IPS-15b (cell line): ENCODE results near the gene CHST6.
"Not testable (repeated sequence)": the region's sequence is repeated elsewhere in the genome, so short reads cannot be mapped to it uniquely, and the experiment has no call there.

Source experiments
- H3K27me3 ChIP-seq: one replicate; pipeline ENCODE4 v1.6.1; 2013; ENCODE audit warnings: low read length; ENCODE audit not compliant: control insufficient read depth, insufficient read depth
- H3K36me3 ChIP-seq: one replicate; pipeline ENCODE4 v1.6.1; 2013; ENCODE audit warnings: low read length; ENCODE audit not compliant: control insufficient read depth, insufficient read depth
- H3K4me1 ChIP-seq: one replicate; pipeline ENCODE4 v1.6.1; 2013; ENCODE audit warnings: mild to moderate bottlenecking, low read length; ENCODE audit not compliant: control insufficient read depth, insufficient read depth
- H3K4me3 ChIP-seq: one replicate; pipeline ENCODE4 v1.5.1; 2013; ENCODE audit warnings: low read depth, low read length
- H3K9ac ChIP-seq: one replicate; pipeline ENCODE4 v1.6.1; 2013; ENCODE audit warnings: low read depth, mild to moderate bottlenecking, low read length
- H3K9me3 ChIP-seq: one replicate; pipeline ENCODE4 v1.6.1; 2013; ENCODE audit warnings: mild to moderate bottlenecking, low read length; ENCODE audit not compliant: control insufficient read depth, insufficient read depth

The CHST6 gene

DNA sequence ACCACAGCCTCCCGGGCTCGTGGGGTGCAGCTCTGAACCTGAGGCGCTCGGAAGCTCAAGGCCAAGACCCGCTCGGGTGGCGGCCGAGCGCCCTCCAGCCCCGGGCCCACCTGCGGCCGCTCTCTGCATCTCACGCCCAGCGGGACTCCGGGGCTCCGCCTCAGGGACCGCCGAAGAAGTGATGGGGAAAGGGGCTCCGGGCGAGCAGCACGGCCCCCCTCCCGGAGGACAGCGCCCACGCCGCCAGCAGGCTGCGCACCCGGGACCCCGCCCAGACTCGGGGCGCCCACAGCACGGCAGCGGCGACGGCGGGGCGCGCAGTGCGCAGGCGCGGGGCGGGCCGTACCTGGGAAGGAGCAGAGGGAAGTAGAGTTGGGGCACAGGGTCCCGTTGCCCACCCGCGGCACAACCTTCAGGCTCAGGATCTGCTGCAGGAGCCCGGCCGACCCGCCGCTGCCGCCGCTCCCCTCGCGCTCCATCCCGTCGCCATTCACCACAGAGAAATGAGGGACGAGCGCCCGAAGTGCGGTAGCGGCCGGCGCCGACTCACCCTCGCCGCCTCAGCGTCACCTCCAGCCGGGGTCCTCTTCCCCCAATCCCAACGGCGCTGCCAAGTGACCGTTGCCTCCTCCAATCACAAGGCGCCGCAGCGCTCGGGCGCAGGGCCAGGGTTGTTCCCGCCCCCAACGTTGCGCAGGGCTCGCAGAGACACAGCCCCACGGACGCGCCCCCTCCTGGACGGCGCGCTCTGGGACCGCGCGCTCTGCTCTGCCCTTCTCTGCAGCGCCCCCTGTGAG is 30.9 kb downstream of the CHST6 start, which contains the start of gene TMEM170A:
TSS of gene TMEM170A (minus strand) at position 568 of the 797 bp plus-strand sequence. CDS start at position 479, 89 bp downstream.
- Histone ChIP-seq H3K4me3 (peak within 1 kb of the TSS; percentile 80), H3K4me1 (peaks cover 2% of the 10 kb centered on the region), H3K9ac (peak within 1 kb of the TSS; percentile 77), H3K36me3 (no peaks in the 10 kb centered on the region), H3K9me3 (no peaks in the 10 kb centered on the region), H3K27me3 (no peaks in the 10 kb centered on the region)

DNA sequence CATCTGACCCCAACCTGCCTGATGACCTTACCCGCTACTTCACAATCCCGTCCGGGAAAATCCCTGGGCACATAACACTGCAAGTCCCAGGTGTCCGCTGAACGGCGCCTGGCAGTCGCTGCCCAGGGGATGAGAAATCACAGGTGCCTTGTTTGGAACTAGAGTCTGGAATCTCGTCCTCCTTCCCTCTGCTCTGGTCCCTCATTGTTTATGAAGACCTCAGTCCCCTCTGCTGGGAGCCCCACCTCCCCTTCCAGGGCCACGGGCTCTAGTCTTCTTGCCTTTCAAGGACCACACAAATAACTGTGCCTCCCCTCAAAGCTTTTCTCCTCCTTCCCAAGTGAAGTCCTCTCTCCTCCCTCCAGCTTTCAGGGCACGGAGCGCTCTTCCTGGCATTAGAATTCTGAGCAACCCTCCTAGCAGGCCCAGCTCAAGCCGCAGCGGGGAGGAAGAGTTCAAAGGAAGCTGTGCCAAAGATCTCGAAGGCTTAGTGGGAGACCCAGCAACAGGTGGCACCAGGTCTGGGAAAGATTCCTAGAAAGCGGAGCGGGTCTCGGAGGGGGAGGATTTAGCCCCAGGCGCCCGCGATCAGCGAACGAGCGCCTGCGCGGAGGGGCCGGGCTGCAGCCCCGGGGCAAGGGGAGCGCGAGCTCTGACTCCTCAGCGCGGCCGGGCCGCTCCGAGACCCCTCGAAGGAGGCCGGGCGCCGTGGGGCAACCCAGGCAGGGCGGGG is 31.7 kb downstream of the CHST6 start:
- H3K27me3 ChIP-seq, H3K9me3 ChIP-seq: not testable (repeated sequence)

GRCh38 chr16:75462806-75463205 is 32.4 kb downstream of the CHST6 start:
- no peak overlapping the region for H3K9ac ChIP-seq
- H3K27me3 ChIP-seq: no peaks in the 10 kb centered on the region
- H3K4me1 ChIP-seq: peaks cover 5% of the 10 kb centered on the region
- no peaks in the 10 kb centered on the region for H3K36me3 ChIP-seq
- no peaks in the 10 kb centered on the region for H3K9me3 ChIP-seq
- peak overlapping the region; percentile 80 for H3K4me3 ChIP-seq

More for the DNA sequence above, 31.7 kb downstream of the CHST6 start:
- peak overlapping the region; percentile 77 for H3K9ac ChIP-seq
- peak overlapping the region; percentile 80 for H3K4me3 ChIP-seq
- not testable (repeated sequence) for H3K4me1 ChIP-seq, H3K36me3 ChIP-seq

- Histone ChIP-seq H3K27me3 (no peaks in the 10 kb centered on the region), H3K9me3 (no peaks in the 10 kb centered on the region), H3K4me1 (peaks cover 11% of the 10 kb centered on the region), H3K9ac (no peak overlapping the region), H3K36me3 (no peaks in the 10 kb centered on the region), H3K4me3 (no peak overlapping the region)
Measured at GRCh38 chr16:75461575-75461974, 33.7 kb downstream of the CHST6 start.

DNA sequence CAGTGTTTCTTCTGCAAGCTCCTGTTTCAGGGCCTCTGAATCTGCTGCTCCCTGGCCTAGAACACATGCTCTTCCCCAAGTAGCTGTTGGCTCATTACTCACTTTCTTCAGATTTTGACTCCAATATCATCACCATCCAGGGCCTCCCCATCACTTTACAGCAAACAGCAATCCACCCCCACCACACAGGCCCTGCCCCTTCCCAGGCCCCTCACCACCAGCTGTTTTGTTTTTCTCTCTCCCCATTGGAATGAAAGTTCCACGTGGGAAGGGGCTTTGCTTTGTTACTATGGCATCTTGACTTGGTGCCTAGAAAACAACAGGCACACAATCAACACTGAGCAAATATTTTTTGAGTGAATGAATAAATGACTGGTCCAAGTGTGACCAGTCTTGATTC is 34.8 kb downstream of the CHST6 start:
- Histone ChIP-seq H3K9ac (no peak overlapping the region), H3K9me3 (no peaks in the 10 kb centered on the region), H3K4me1 (peaks cover 18% of the 10 kb centered on the region), H3K27me3 (no peaks in the 10 kb centered on the region), H3K36me3 (no peaks in the 10 kb centered on the region), H3K4me3 (no peak overlapping the region)

GRCh38 chr16:75459691-75460090 is 35.5 kb downstream of the CHST6 start:
- Histone ChIP-seq H3K9ac (no peak overlapping the region), H3K27me3 (no peaks in the 10 kb centered on the region), H3K4me1 (peaks cover 18% of the 10 kb centered on the region), H3K9me3 (no peaks in the 10 kb centered on the region), H3K36me3 (no peaks in the 10 kb centered on the region), H3K4me3 (no peak overlapping the region)

DNA sequence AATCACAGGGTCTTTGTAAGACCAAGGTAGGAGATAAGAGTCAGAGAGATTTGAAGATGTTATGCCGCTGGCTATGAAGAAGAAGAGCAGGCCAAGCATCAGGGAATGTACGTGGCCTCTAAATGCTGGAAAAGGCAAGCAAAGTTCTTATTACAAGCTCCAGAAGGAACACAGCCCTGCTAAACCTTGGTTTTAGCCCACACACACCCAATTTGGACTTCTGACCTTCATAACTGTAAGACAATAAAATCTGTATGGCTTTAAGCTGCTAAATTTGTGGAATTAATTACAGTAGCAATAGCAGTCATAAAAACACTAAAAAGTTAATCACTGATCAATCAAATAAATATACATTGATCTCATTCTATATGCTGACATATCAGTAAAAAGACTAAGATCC is 36.8 kb downstream of the CHST6 start:
- Histone ChIP-seq H3K9me3 (no peaks in the 10 kb centered on the region), H3K4me1 (peaks cover 18% of the 10 kb centered on the region), H3K9ac (no peak overlapping the region), H3K36me3 (no peaks in the 10 kb centered on the region), H3K4me3 (no peak overlapping the region), H3K27me3 (no peaks in the 10 kb centered on the region)

GRCh38 chr16:75458029-75458428 is 37.2 kb downstream of the CHST6 start:
- peaks cover 18% of the 10 kb centered on the region for H3K4me1 ChIP-seq
- no peaks in the 10 kb centered on the region for H3K36me3 ChIP-seq

GRCh38 chr16:75457485-75458021 is 37.7 kb downstream of the CHST6 start:
- no peaks in the 10 kb centered on the region for H3K9me3 ChIP-seq
- H3K36me3 ChIP-seq: no peaks in the 10 kb centered on the region
- peaks cover 18% of the 10 kb centered on the region for H3K4me1 ChIP-seq
- no peaks in the 10 kb centered on the region for H3K27me3 ChIP-seq
- H3K4me3 ChIP-seq: no peak overlapping the region
- no peak overlapping the region for H3K9ac ChIP-seq

More at GRCh38 chr16:75458029-75458428, 37.2 kb downstream of the CHST6 start:
- Histone ChIP-seq H3K9ac (no peak overlapping the region), H3K4me3 (no peak overlapping the region), H3K9me3 (no peaks in the 10 kb centered on the region), H3K27me3 (no peaks in the 10 kb centered on the region)

GRCh38 chr16:75456971-75457370 is 38.3 kb downstream of the CHST6 start:
- H3K9me3 ChIP-seq: no peaks in the 10 kb centered on the region
- H3K27me3 ChIP-seq: no peaks in the 10 kb centered on the region
- no peak overlapping the region for H3K4me3 ChIP-seq
- H3K36me3 ChIP-seq: no peaks in the 10 kb centered on the region
- no peak overlapping the region for H3K9ac ChIP-seq
- H3K4me1 ChIP-seq: peaks cover 18% of the 10 kb centered on the region

DNA sequence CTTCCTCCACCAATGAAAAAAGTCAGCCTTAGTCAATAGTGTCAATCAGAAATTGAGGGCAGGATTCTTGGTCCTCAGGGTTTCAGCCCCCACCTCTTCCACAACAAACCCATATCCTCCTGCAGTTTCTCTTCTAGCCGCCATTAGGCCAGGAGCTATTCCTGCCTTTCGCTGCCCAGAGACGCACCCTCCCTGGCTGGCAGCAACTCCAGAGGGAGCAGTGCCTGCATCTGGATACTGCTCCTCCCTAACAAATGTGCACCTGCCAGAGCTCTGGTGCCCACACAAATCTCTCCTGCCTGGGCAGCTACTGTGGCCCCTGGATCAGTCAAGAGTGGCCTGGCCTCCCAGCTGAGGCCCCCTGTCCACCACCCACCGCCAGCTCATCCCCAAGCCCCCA is 38.8 kb downstream of the CHST6 start:
- H3K4me1 ChIP-seq: peaks cover 18% of the 10 kb centered on the region
- not testable (repeated sequence) for H3K9me3 ChIP-seq

More for the DNA sequence above, 38.8 kb downstream of the CHST6 start:
- H3K4me3 ChIP-seq, H3K9ac ChIP-seq, H3K27me3 ChIP-seq, H3K36me3 ChIP-seq: not testable (repeated sequence)
